ENCODE measurements around the gene SPATA21.
"Not testable (repeated sequence)": the region's sequence is repeated elsewhere in the genome, so short reads cannot be mapped to it uniquely, and the experiment has no call there.

Gene SPATA21, protein sequence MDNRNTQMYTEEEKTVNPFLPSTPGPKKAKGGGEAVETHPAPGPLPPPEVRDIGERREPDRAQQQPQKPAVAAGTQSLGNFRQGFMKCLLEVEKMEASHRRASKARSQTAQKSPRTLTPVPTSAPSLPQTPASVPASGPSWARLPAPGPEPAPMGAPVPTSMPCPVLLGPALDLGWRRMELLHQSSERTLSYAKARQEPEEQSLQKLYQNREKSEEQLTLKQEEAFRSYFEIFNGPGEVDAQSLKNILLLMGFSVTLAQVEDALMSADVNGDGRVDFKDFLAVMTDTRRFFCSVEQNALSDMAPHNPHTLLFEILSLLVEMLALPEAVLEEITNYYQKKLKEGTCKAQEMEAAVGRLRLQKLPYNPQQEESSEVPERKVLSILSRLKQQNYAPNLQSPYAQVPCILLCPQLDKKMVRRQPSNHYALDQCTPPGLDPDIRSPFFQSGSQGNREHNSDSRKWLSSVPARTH

DNA sequence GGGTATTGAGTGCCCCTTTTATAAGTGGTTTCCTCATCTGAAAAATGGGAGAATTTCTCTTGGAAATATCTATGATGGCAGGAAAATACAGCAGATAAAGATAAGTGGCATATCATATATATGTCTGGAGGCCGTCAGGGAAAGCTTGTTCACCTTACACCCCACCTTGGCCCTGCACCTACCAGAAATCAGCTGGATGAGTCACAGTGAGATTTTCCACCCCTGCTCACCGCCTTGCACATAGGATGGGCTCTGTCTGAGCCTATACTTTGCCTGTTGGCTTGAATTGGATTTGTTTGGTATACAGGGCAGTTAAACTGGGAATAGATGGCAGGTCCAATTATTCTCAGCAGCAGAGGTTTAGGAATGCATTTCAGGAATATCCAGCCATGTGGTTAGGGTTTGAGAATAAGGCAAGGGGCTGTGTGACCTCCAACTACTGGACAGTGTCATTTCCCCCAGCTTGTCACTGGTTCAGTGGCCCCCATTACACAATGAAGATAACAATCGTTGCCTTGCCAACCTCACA is at the start of gene SPATA21:
Gene SPATA21 (minus strand): TSS at position 479 of the 529 bp plus-strand sequence. CDS start 6,053 bp downstream, outside the sequence.
- TF ChIP-seq, protein P1, sequence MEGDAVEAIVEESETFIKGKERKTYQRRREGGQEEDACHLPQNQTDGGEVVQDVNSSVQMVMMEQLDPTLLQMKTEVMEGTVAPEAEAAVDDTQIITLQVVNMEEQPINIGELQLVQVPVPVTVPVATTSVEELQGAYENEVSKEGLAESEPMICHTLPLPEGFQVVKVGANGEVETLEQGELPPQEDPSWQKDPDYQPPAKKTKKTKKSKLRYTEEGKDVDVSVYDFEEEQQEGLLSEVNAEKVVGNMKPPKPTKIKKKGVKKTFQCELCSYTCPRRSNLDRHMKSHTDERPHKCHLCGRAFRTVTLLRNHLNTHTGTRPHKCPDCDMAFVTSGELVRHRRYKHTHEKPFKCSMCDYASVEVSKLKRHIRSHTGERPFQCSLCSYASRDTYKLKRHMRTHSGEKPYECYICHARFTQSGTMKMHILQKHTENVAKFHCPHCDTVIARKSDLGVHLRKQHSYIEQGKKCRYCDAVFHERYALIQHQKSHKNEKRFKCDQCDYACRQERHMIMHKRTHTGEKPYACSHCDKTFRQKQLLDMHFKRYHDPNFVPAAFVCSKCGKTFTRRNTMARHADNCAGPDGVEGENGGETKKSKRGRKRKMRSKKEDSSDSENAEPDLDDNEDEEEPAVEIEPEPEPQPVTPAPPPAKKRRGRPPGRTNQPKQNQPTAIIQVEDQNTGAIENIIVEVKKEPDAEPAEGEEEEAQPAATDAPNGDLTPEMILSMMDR (conservative IDR thresholded peaks at IDR 0.05; ENCODE audit: low read depth, low read length), result no peak
- DNase-seq (ENCODE audit: low read depth), result no peak
- H3K4me3 ChIP-seq (ENCODE audit: low read length), result no peak within 1 kb of the TSS

DNA sequence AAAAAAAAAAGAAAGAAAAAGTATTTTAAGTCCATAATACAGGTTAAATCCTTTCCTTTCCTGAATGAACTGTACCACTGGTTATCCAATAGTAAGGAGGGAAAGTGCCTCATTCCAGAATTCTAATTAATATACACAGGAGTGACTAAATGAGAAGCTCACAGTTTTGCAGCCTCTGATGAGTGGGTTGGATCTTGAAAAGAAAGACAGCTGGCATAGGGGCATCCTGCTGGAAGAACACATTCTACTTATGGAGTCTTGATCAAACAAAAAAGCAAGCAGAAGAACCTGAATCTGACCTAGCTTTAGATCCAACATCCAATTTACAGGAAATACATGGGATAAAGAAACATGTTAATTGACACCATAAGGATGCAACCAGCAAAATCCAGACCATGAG is 49.8 kb upstream of the SPATA21 start:
- not testable (repeated sequence) for H3K4me3 ChIP-seq (ENCODE audit: low read length); DNase-seq (ENCODE audit: low read depth)

DNA sequence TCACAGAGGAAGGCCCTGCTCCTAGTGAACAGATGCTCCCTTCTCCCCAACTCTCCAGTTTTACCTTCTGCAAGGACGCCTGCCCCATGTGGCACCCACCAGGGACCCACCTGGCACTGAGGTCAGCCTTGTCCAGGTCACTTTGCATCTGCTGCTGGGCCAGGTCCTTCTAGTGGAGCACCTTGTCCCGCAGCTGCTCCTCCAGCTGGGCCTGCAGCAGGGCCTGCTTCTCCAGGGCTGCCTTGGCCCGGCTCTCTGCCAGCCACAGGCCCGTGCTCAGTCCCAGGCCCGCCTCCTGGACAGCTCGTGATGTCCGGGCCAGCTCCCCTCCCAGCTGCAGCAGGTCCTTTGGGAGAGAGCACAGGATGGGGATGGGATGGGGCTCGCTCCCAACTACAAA is 49.1 kb upstream of the SPATA21 start:
- H3K4me3 ChIP-seq (ENCODE audit: low read length); DNase-seq (ENCODE audit: low read depth): not testable (repeated sequence)

DNA sequence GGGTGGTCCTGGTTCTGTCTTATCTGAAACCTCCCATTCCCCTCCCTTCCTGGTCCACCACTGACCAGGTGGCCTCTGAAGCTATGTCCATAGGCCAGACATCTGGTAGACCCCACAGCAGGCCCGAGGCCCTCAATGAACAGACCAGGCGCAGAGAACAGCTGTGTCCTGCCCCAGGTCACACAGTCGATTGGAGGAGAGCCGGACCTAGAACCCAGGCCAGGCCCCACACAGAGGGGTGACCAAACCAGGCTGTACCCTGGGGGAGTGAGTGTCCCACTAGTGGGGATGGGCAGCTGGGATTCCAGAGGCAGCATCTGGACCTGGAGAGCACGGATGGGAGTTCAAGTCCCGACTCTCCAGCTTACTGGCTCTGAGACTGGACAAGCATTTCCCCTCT is 47.7 kb upstream of the SPATA21 start:
- TF ChIP-seq, protein P1 (conservative IDR thresholded peaks at IDR 0.05; ENCODE audit: low read depth, low read length), result no peak
- DNase-seq (ENCODE audit: low read depth), result no peak
- H3K4me3 ChIP-seq (ENCODE audit: low read length), result no peak overlapping the region

DNA sequence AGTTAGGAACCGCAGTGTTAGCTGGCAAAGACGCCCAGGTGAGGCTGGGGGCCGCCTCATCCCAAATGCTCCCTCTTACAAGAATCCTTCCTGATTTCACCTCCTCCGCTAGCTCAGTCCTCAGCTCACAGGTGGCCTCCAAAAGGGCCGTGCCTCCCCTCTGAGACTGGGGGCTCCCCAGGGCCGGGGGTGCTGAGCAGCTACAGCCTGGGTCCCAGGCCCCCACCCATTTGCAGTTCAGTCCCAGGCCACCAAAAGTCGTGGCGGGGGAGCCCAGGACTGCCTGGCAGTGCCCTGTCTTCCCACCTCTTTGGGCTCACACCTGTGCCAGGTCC is 47.2 kb upstream of the SPATA21 start:
- DNase-seq (ENCODE audit: low read depth), result no peak
- TF ChIP-seq, protein P1 (conservative IDR thresholded peaks at IDR 0.05; ENCODE audit: low read depth, low read length), result no peak
- no peak overlapping the region for H3K4me3 ChIP-seq (ENCODE audit: low read length)

DNA sequence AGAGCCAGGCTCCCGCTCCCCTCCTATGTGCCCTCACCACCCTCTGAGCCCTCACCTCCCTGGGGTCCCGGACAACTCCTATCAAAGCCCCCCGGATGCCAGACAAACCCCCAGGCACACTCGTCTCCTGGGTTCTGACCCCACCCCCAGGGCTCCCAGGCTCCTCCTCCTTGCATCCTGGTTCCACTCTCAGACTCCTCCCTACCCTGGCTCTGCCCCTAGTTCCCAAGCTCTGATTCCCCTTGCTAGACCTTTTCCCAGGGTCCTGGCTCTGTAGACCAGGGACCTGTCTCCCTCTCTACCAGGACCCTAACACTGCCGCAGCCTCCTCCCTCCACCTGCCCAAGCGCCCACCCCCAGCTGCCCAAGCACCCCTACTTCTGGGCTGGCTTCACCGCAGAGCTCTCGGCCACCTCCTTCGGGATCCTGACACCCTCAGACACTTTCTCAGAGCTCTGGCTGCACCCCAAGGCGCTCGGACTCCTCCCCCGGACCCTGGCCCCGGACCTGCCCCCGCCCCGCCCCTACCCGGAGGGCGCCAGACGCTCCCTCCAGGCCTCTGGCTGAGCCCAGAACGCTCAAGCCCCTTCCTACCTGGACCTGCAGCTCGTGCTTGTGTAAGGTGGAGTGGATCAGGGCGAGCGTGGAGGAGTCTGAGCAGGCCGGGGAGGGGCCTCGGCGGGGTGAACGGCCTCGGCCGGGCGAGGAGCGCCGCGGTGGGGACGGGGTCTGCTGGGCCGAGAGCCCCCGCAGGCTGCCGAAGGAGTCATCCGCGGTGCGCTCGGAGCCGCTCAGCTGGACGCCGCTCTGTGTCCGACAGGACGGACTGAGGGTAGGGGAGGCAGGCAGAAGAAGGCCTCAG is 46.6 kb upstream of the SPATA21 start:
- H3K4me3 ChIP-seq (ENCODE audit: low read length), result not testable (repeated sequence)

DNA sequence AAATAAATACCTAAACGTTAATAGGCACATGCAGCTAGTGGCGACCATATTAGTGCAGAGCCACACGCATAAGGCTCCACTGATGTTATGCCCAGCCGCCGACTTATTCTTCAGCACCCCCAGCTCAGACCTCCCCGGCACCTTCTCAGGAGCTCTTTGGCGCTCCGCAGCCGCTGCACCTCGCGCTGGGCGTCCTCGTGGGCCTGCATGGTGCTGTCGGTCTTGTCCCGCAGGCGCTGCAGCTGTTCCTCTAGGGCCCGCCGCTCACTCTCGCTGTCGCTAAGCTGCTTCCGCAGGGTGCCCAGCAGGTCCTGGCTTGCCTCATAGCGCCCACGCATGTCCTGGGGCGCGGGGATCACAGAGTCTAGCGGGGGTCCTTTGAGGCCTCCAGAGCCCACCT is 45.9 kb upstream of the SPATA21 start:
- DNase-seq (ENCODE audit: low read depth); H3K4me3 ChIP-seq (ENCODE audit: low read length): not testable (repeated sequence)

More for the DNA sequence above, 46.6 kb upstream of the SPATA21 start:
- DNase-seq (ENCODE audit: low read depth), result not testable (repeated sequence)

DNA sequence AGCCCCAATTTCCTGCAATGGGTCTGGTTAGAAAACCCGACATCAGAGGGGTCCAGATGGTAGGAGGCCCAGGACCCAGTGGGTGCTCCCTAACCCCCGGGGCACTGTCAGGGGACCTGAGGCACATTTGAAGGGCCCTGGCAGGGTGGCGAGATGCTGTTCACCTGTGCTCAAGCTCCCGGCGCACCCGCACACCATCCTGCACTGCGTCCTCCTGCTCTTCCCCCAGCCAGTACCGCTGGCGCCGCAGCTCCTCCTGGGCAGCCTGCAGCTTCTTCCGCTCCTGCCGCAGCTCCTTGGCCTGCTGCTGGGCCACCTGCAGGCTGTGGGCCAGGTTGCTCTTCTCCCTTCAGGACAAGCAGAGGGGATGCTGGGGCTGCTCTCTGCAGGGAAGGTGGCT is 40.9 kb upstream of the SPATA21 start:
- no peak overlapping the region for H3K4me3 ChIP-seq (ENCODE audit: low read length)
- no peak for DNase-seq (ENCODE audit: low read depth)
- TF ChIP-seq, protein P1 (conservative IDR thresholded peaks at IDR 0.05; ENCODE audit: low read depth, low read length), result no peak

DNA sequence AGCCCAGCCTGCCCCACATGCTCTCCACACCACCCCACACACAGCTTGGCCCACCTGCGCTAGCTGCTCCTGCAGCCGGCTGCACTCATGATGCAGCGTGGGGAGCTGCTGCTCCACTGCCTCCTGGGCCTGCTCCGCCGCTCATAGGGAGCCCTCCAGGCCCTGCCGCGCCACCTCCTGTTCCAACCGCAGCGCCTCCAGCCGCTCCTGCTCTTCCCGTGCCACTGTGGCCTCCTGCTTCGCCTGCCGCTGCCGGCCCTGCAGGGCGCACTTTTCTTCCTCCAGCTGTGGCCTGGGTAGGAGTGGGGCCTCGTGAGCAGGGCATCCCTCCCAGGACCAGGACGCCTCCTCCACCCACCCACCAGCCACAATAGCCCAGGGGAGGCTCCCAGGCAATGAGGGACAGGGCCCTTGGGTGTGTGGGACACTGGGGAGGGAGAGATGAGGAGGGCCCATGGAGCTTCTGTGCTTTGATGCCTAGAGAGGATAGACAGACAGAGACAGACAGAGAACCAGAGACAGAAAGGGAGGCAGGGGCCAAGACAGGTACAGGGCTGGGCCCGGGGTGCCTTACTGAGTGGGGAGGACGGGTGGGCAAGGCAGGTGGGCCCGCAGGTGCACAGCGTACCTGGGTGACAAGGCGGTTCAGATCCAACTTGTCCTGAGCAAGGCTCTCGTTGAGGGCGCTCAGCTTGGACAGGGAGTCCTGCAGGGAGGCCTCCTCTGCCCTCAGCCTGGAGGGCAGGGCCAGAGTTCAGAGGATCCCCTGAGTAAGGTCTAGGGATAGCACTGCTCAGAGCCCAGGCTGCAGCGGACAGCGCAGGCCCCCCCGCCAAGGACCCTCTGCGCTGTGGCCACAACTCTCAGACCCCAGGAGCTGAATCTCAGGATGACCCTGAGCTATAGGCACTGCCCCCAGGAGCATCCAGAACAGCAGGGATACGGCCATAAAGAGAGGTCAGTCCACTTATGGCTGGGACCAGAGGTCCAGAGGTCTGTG is 38.8 kb upstream of the SPATA21 start:
- not testable (repeated sequence) for DNase-seq (ENCODE audit: low read depth)

More for the DNA sequence above, 38.8 kb upstream of the SPATA21 start:
- not testable (repeated sequence) for H3K4me3 ChIP-seq (ENCODE audit: low read length)

Data from retinal pigment epithelial cell (primary cell).